HEK293 (cell line): ENCODE results near the gene GLB1L.

Experiments
- ELK4 ChIP-seq: IDR thresholded peaks from 2 replicates; pipeline ENCODE4 v1.6.1; 2011; ENCODE audit warnings: mild to moderate bottlenecking, low read depth, low read length, borderline replicate concordance
- KLF10 ChIP-seq: fragments of 450-650 bp; IDR thresholded peaks from 2 replicates; pipeline ENCODE4 v1.5.1; 2018; ENCODE audit warnings: missing biosample characterization, mild to moderate bottlenecking, missing genetic modification characterization
- KLF8 ChIP-seq: fragments of 450-650 bp; formaldehyde crosslinking; IDR thresholded peaks from 2 replicates; pipeline ENCODE4 v1.5.1; 2016; ENCODE audit warnings: missing biosample characterization, missing genetic modification characterization
- KLF9 ChIP-seq: fragments of 450-650 bp; formaldehyde crosslinking; IDR thresholded peaks from 2 replicates; pipeline ENCODE4 v1.5.1; 2016; ENCODE audit warnings: missing biosample characterization, missing genetic modification characterization, low read depth
- MYNN ChIP-seq: fragments of 450-650 bp; formaldehyde crosslinking; IDR thresholded peaks from 2 replicates; pipeline ENCODE4 v1.5.1; 2016; ENCODE audit warnings: missing biosample characterization, missing genetic modification characterization, borderline replicate concordance
- PATZ1 ChIP-seq: fragments of 450-650 bp; formaldehyde crosslinking; IDR thresholded peaks from 2 replicates; pipeline ENCODE4 v1.5.1; 2016; ENCODE audit warnings: missing biosample characterization, missing genetic modification characterization
- PRDM10 ChIP-seq: fragments of 450-650 bp; formaldehyde crosslinking; IDR thresholded peaks from 2 replicates; pipeline ENCODE4 v1.5.1; 2016; ENCODE audit warnings: missing biosample characterization, missing genetic modification characterization
- PRDM2 ChIP-seq: fragments of 450-650 bp; formaldehyde crosslinking; IDR thresholded peaks from 2 replicates; pipeline ENCODE4 v1.5.1; 2016; ENCODE audit warnings: missing biosample characterization, missing genetic modification characterization, borderline replicate concordance
- SETDB1 ChIP-seq: IDR thresholded peaks from one replicate; pipeline ENCODE4 v1.6.1; 2017; ENCODE audit warnings: mild to moderate bottlenecking, low read length, moderate library complexity, mixed read lengths; ENCODE audit not compliant: insufficient read length
- TCF7L2 ChIP-seq: IDR thresholded peaks from 2 replicates; pipeline ENCODE4 v1.6.1; 2011; ENCODE audit warnings: low read depth, mild to moderate bottlenecking, inconsistent platforms, low read length, moderate library complexity, borderline replicate concordance
- ZBTB1 ChIP-seq: fragments of 450-650 bp; formaldehyde crosslinking; IDR thresholded peaks from 2 replicates; pipeline ENCODE4 v1.5.1; 2016; ENCODE audit warnings: missing biosample characterization, missing genetic modification characterization
- ZBTB21 ChIP-seq: fragments of 450-650 bp; formaldehyde crosslinking; IDR thresholded peaks from 2 replicates; pipeline ENCODE4 v1.5.1; 2017; ENCODE audit warnings: missing biosample characterization, missing genetic modification characterization
- ZNF10 ChIP-seq: fragments of 450-650 bp; formaldehyde crosslinking; IDR thresholded peaks from 2 replicates; pipeline ENCODE4 v1.5.1; 2017; ENCODE audit warnings: missing biosample characterization, missing genetic modification characterization
- ZNF140 ChIP-seq: fragments of 450-650 bp; formaldehyde crosslinking; IDR thresholded peaks from 2 replicates; pipeline ENCODE4 v1.5.1; 2016; ENCODE audit warnings: missing biosample characterization, missing genetic modification characterization
- ZNF146 ChIP-seq: fragments of 450-650 bp; formaldehyde crosslinking; IDR thresholded peaks from 2 replicates; pipeline ENCODE4 v1.5.1; 2016; ENCODE audit warnings: missing biosample characterization, missing genetic modification characterization
- ZNF175 ChIP-seq: fragments of 450-650 bp; formaldehyde crosslinking; IDR thresholded peaks from 2 replicates; pipeline ENCODE4 v1.5.1; 2016; ENCODE audit warnings: missing biosample characterization, missing genetic modification characterization
- ZNF184 ChIP-seq: fragments of 450-650 bp; IDR thresholded peaks from 2 replicates; pipeline ENCODE4 v1.5.1; 2018; ENCODE audit warnings: missing biosample characterization, mild to moderate bottlenecking, missing genetic modification characterization
- ZNF335 ChIP-seq: fragments of 450-650 bp; formaldehyde crosslinking; conservative IDR thresholded peaks from 2 replicates; pipeline ENCODE4 v1.5.1; 2016; ENCODE audit warnings: missing biosample characterization, missing genetic modification characterization
- ZNF366 ChIP-seq: fragments of 450-650 bp; formaldehyde crosslinking; conservative IDR thresholded peaks from 2 replicates; pipeline ENCODE4 v1.5.1; 2016; ENCODE audit warnings: missing biosample characterization, missing genetic modification characterization
- ZNF544 ChIP-seq: fragments of 450-650 bp; formaldehyde crosslinking; IDR thresholded peaks from 2 replicates; pipeline ENCODE4 v1.5.0; 2017; ENCODE audit warnings: missing biosample characterization, missing genetic modification characterization
- ZNF548 ChIP-seq: fragments of 450-650 bp; formaldehyde crosslinking; IDR thresholded peaks from 2 replicates; pipeline ENCODE4 v1.5.1; 2016; ENCODE audit warnings: missing biosample characterization, missing genetic modification characterization
- ZNF654 ChIP-seq: fragments of 450-650 bp; formaldehyde crosslinking; IDR thresholded peaks from 2 replicates; pipeline ENCODE4 v1.5.1; 2016; ENCODE audit warnings: low read depth, missing biosample characterization, missing genetic modification characterization
- ZNF658 ChIP-seq: fragments of 450-650 bp; formaldehyde crosslinking; IDR thresholded peaks from 2 replicates; pipeline ENCODE4; 2016; ENCODE audit warnings: missing biosample characterization, missing genetic modification characterization
- ZNF837 ChIP-seq: fragments of 450-650 bp; formaldehyde crosslinking; IDR thresholded peaks from 2 replicates; pipeline ENCODE4 v1.5.1; 2016; ENCODE audit warnings: missing biosample characterization, missing genetic modification characterization
- ZSCAN4 ChIP-seq: fragments of 450-650 bp; formaldehyde crosslinking; IDR thresholded peaks from 2 replicates; pipeline ENCODE4 v1.5.1; 2017; ENCODE audit warnings: missing biosample characterization, missing genetic modification characterization
- ZSCAN5A ChIP-seq: fragments of 450-650 bp; formaldehyde crosslinking; IDR thresholded peaks from 2 replicates; pipeline ENCODE4 v1.5.1; 2016; ENCODE audit warnings: missing biosample characterization, missing genetic modification characterization

The GLB1L gene

GRCh38 chr2:219274361-219274921, 29.2 kb upstream of the GLB1L start (continued):
- peak; percentile 46; the same call in 1 of the 2 replicates for TF ChIP-seq PRDM10 (tag by site-specific recombination)
- TF ChIP-seq KLF10 (tag by site-specific recombination) = no peak
- no peak for TF ChIP-seq ZNF544 (tag by site-specific recombination)
- TF ChIP-seq TCF7L2 = no peak
- no peak for TF ChIP-seq KLF9 (tag by site-specific recombination)
- no peak for TF ChIP-seq KLF8 (tag by site-specific recombination)
- no peak for TF ChIP-seq ZNF10 (tag by site-specific recombination)
- no peak for TF ChIP-seq ZNF175 (tag by site-specific recombination)
- TF ChIP-seq ZNF658 (tag by site-specific recombination) = no peak
- TF ChIP-seq ZSCAN5A (tag by site-specific recombination) = no peak
- TF ChIP-seq ELK4 = no peak
- no peak for TF ChIP-seq MYNN (tag by site-specific recombination)
- no peak for TF ChIP-seq ZNF146 (tag by site-specific recombination)
- no peak for TF ChIP-seq PATZ1
- TF ChIP-seq ZNF184 (tag by site-specific recombination) = no peak
- TF ChIP-seq ZBTB1 (tag by site-specific recombination) = no peak
- TF ChIP-seq ZSCAN4 (tag by site-specific recombination) = no peak
- TF ChIP-seq ZNF140 (tag by site-specific recombination) = no peak
- TF ChIP-seq PRDM2 (tag by site-specific recombination) = no peak
- peak; percentile 58 for TF ChIP-seq ZNF335 (tag by site-specific recombination)
- TF ChIP-seq ZNF654 = no peak
- no peak for TF ChIP-seq ZBTB21 (tag by site-specific recombination)
- 0 out of 2 replicates have a peak, but pooled peaks have one; percentile 39 for TF ChIP-seq ZNF366 (tag by site-specific recombination)
- TF ChIP-seq ZNF548 (tag by site-specific recombination) = no peak
- no peak for TF ChIP-seq ZNF837 (tag by site-specific recombination)
- TF ChIP-seq SETDB1 = no peak
